ENCODE measurements around the gene SLC7A5.
"Not testable (repeated sequence)": the region's sequence is repeated elsewhere in the genome, so short reads cannot be mapped to it uniquely, and the experiment has no call there.

The SLC7A5 gene

GRCh38 chr16:87789437-87790291 lies 79.6 kb downstream of the SLC7A5 start:
- no peak for FAIRE-seq

- FAIRE-seq: not testable (repeated sequence)
These were observed 80.4 kb downstream of the SLC7A5 start for GRCh38 chr16:87788730-87789436.

- not testable (repeated sequence) for FAIRE-seq
These were observed 81.7 kb downstream of the SLC7A5 start for GRCh38 chr16:87787451-87788091.

GRCh38 chr16:87784812-87785211 lies 84.5 kb downstream of the SLC7A5 start:
- no peak for FAIRE-seq

GRCh38 chr16:87782033-87782432 lies 87.3 kb downstream of the SLC7A5 start:
- no peak for FAIRE-seq

- no peak for FAIRE-seq
These were observed 88.8 kb downstream of the SLC7A5 start for GRCh38 chr16:87780385-87780989.
